GM21526 (cell line): Measurements from ENCODE around the gene CTSF.
"Not testable (repeated sequence)": the region's sequence is repeated elsewhere in the genome, so short reads cannot be mapped to it uniquely, and the experiment has no call there.

Source experiments
- ATAC-seq: cut with Tn5 transposase; IDR thresholded peaks from one replicate; pipeline ENCODE4 v1.9.1; 2021; ENCODE audit warnings: moderate library complexity; ENCODE audit not compliant: unreplicated experiment, low FRiP score

Gene CTSF

DNA sequence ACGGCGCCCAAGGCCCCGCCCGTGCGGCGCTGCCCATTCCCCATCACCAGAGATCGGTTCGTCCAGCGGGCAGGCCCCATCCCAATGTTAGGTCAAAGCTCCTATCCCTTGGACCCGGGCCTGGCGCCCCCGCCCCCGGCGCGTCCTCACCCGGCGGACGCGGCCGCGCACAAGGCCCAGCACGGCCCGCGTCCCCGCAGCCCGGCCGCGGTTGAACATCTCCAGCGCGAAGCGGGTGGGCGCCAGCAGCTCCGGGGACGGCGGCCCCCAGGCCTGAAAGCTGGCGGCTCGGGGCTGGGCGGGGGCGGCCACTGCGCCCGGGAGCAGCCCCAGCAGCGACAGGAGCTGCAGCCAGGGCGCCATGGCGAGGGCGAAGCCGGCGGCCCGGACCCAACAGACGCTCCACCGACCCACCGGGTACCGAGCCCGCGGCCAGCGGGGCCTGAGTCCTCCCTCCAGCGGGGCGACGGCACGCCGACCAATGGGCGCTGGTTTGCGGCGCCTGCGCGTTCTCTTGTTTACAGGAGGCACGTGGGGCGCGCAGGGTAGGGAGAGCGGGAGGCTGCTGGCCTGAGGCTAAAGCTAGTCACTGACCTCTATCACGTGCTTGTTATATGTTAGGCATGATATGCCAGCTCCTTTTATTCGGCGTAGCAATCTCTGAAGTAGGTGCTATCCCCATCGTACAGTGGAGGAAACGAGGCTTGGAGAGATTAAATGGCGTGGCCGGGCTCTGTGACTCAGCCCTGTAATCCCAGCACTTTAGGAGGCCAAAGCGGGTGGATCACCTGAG lies at the start of gene CTSF:
Gene CTSF, minus strand, starts transcription at position 483 of the 793 bp plus-strand sequence. Its CDS starts 120 bp downstream, at position 363.
- no peak for ATAC-seq

DNA sequence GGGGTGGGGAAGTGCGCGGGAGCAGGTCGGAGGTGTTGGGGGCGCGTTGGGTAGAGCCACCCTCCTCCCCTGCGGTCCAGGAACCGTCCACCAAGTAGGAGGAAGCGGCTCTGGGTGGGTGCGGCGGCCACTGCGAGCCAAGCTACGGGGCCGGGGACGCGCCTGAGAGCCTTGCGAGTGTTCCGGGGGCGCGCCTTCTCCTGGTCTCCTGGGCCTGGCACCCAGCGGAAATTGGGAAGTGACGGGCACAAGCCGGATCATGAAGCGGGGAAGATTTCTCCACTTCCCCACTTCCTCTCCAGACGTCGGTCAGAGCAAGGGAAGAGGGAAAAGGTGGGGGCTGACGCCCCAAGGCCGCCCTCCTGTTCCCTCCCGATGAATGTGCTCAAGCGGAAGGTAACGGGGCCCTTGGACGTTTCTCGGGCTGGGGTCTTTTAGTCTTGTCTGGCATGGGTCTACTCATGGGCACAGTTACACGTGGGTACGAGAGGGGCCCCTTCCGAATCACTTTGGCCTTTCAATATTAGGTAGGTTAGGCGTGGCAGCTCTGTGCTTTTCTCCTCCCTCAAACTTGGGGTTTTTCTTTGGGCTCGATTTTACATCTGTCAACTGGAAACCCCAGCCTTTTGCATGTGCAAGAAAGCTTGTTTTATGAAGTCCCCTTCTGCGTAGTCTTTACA lies 48.9 kb upstream of the CTSF start:
- peak; percentile 4 for ATAC-seq

DNA sequence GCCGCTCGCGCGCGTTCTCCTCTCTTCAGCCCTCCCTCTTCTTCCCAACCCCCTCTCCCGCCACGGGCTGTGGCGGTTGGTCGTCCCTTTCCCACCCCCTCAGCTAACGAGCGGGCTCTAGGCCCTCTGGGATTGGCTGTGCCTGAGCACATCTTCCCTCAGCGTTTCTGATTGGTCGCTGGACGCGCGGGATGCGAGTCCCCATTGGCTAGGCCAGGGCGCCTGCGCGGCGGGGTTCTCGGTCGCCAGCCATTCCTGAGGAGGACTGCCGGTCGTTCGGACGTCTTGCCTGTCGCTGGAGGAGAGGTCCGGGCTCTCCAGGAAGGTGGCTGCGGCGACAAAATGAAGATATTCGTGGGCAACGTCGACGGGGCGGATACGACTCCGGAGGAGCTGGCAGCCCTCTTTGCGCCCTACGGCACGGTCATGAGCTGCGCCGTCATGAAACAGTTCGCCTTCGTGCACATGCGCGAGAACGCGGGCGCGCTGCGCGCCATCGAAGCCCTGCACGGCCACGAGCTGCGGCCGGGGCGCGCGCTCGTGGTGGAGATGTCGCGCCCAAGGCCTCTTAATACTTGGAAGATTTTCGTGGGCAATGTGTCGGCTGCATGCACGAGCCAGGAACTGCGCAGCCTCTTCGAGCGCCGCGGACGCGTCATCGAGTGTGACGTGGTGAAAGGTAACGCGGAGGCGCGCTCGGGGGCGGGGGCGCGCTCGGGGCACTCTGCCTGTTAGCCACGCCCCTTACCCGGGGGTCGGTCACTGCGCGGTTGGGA lies 48.2 kb upstream of the CTSF start, which contains the start of gene RBM14:
Gene RBM14, plus strand, starts transcription at position 252 of the 776 bp plus-strand sequence. Its CDS starts 91 bp downstream, at position 343.
- peak; percentile 76 for ATAC-seq

DNA sequence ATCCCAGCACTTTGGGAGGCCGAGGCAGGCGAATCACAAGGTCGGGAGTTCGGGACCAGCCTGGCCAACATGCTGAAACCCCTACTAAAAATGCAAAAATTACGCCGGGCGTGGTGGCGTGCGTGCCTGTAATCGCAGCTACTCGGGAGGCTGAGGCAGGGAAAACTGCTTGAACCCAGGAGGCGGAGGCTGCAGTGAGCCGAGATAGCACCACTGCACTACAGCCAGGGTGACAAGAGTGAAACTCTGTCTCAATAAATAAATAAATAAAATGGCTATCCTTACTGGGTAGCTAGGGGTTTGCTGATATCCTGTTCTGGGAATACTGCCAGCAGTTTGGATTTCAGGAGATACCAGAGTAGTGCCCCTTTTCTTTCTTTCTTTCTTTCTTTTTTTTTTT lies 45.7 kb upstream of the CTSF start:
- no peak for ATAC-seq

DNA sequence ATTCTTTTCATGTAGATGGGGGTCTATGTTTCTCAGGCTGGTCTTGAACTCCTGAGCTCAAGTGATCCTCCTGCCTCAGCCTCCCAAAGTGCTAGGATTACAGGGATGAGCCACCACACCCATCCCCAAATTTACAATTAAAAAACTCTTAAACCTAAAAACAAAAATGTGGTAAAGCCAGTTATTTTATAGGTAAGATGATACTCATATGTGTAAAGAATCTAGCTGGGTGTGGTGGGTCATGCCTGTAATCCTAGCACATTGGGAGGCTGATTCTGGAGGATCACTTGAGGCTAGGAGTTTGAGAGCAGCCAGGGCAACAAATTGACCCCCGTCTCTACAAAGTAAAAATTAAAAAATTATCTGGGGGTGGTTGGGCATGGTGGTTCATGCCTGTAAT lies 44.1 kb upstream of the CTSF start:
- ATAC-seq = no peak

DNA sequence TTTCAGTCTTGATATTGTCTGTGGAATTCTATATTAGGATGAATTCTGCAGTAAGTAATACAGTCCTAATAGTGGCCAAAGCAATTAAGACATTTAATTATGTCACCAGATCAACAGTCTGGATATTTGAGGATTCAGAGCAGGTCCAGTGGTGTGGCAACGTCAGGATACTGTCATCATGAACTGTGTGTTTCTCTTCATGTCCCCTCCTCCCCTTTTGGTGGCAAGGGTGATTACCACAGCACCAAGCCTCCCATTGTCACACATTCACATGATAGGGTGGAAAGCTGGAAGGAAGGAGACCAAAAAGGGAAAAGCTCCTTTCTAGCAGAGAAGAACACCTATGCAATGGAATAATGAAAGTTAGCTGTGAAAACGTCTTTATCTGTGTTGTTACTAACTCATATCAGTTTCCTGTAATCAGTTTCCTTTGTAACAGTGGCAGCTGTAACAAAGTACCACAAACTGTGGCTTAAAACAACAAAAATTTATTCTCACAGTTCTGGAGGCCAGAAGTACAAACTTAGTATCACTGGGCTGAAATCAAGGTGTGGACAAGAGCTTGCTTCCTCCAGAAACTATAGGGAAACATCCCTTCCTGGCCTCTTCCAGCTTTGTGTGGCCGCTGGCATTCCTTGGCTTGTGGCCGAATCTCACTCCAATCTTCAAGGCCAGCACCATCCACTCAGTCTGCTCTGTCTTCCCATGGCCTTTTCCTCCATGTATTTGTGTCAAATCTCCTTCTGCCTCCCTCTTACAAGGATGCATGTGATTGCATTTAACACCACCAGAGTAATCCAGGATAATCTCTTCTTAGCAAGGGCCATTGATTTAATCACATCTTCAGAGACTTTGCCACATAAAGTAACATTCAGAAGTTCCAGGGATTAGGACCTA lies 41.6 kb upstream of the CTSF start:
- ATAC-seq = no peak

DNA sequence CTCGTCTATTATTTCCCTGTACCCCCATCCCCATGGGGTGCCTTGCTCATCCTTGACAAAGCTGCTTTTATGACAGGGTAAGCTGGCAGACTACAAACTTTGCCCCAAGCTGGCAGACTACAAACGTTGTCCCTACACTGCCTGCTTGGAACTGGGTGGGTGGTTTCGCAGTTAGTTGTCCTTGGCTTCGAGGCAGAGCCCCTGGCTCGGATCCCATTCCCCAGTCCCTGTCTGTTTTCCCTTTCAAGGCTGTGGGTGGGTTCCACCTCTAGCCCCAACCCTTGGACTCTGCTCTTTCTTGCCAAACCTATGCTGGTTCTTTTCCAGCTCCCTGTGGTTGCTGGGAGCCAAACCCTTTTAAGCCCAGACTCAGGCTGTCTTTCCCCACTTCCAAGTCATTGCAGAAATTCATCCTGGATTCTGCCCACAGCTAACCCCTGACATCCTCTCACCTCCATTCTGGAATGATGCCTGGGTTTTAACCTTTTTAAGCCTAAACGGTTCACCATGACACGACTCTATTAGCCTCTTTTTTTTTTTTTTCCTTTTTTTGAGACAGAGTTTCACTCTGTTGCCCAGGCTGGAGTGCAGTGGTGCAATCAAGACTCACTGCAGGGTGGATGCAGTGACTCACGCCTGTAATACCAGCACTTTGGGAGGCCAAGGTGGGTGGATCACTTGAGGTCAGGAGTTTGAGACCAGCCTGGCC lies 38.9 kb upstream of the CTSF start:
- no peak for ATAC-seq

DNA sequence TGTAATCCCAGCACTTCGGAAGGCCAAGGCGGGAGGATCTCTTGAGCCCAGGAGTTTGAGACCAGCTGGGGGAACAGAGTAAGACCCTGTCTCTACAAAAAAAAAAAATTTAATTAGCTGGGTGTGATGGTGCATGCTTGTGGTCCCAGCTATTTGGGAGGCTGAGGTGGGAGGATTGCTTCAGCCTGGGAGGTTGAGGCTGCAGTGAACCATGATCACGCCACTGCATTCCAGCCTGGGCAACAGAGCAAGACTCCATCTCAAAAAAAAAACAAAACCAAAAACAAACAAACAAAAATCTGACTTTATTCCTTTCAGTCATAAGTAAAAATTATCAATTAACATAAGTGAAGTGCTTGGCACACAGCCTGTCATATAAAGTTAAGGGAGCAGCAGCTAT lies 38.2 kb upstream of the CTSF start:
- ATAC-seq = not testable (repeated sequence)

DNA sequence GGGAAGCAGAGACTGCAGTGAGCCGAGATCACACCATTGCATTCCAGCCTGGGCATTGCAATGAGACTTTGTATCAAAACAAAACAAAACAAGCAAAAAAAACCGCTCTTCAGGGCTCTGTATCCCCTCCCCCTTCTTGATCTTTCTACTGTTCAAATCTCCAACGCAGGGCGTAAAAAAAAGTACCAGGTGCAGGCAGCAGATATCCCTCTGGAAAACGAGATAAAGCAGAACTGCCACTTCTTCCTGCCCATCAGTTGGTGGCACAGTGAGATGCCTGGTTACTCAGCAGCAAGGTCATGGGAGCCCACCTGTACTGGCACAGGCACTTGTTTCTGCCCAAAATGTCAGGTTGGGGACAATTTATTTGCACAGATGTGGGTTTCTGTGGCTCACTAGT lies 35.7 kb upstream of the CTSF start:
- ATAC-seq = no peak

DNA sequence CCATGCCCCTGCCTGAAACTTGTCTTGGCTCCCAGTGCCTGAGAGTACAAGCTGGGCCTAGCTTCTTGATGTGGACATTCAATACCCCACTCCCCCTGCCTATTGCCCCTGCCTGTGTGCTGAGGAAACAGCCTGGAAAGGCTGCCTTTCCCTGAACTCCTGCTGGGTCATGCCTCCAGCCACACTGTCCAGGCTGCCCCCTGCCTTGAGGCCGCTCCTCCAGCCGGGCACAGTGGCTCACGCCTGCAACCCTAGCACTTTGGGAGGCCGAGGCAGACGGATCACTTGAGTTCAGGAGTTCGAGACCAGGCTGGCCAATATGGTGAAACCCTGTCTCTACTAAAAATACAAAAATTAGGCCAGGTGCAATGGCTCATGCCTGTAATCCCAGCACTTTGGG lies 34.7 kb upstream of the CTSF start:
- ATAC-seq = no peak

DNA sequence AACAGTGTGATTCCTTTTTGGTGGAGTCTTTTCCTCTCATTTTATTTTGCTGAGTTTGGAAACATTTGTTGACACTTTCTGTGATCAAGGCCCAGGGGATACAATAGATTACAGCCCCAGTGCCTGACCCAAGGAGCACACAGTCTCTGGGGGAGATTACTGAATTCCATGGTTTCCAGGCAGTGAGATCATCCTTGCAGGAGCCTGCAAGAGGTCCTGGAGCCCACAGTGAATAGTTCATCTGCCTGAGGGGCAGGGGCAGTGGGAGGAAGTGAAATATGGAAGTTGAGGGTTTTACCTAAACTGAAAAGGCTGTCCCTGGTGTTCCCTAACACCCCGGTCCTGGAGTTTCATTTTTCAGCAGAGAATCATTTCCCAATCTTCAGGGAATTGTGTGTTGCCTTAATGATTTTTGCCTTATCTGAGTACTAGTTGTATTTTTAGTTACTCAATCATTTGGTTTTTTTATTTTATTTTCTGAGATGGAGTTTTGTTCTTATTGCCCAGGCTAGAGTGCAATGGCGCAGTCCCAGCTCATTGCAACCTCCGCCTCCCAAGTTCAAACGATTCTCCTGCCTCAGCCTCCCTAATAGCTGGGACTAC lies 32.3 kb upstream of the CTSF start:
- no peak for ATAC-seq

DNA sequence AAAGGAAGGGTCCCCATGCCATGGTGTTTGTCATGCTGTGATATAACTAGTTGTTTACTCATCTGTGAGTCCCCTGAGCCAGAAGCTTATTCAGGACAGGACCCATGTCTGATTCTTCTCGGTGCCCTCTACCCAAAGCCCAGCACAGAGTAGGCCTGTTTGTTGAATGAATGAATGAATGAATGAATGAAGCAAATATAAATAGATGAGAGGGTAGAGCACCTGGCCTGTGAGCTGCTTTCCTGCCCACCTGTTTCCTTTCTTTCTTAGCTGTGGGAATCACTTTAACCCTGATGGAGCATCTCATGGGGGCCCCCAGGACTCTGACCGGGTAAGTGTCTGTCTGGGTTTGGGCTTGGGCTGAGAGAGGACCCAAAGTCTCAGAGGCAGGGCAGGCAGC lies 31.8 kb upstream of the CTSF start:
- ATAC-seq = no peak

DNA sequence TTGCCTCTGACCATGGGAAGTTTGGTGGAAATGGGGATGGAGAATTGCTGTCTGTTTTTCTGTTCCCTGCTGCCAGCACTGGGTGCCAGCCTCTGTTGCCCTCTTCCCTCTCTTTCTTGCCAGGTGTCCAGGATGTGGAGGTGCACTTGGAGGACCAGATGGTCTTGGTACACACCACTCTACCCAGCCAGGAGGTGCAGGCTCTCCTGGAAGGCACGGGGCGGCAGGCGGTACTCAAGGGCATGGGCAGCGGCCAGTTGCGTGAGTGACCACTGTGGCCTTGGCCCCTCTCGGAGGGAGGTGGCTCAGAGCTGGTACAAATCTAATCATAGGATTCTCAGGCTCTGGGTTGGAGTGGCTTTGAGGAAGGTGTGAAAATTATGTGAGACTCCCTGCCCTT lies 30.6 kb upstream of the CTSF start:
- no peak for ATAC-seq

DNA sequence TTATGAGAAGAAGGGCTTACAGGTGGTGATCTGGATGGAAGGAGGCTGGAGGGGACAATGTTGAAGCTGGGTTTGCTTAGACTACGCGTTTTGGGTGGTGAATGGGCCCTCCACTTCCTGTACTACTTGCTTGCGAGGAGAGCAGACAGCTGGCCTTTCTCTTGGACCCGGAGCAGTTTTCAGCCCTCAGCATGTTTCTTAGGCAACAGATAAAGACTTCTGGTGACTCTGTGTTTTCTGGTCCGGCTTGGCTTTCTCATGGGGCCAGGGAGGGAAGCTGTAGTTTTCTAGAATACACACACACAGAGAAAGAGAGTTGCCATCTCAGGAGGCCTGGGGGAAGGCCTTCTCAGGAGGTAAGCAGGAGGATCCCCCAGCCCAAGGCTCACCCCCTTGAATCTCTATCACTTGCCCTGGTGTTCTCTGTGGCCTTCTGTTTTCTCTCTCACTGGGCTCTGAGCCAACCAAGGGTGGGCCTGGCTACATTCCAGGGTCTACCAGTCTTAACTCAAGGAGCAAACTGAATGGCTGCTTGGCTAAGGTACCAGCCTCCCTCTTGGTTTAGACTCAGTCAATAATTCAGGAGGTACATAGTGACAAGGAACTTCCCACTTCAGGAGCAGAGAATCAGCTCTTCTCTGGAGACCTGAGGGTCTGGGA lies 27.0 kb upstream of the CTSF start:
- no peak for ATAC-seq

DNA sequence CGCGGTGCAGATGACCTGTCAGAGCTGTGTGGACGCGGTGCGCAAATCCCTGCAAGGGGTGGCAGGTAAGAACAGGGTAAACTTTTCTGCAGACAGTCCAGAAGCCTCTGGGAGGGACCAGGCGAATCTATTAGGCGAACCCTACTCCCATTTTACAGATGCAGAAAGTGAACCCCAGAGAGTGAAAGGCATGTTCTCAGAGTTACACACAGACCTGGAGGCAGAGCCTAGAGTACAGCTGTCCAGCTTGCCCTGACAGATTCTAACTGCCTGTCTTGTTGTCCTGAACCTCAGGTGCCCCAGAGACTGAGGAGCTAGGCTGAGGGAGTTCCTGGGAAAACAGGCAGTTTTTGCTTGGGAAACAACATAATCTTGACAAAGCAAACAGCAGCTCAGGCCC lies 25.2 kb upstream of the CTSF start:
- no peak for ATAC-seq

DNA sequence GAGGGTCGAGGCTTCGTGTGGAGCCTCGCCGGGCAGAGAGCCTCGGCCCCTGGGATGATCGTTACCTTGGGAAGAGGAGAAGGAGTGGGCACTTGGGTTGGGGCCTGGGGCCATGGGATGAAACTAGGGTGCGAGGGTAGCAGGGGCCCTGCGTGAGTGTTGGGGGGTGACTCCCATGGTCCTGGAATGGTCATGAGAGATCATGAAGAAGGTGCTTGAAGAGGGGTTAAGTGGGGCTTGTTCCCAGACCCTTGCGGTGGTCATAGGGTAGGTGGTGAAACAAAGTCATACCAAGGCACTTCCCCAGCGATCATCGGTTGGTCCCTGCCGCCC lies 24.9 kb upstream of the CTSF start:
- ATAC-seq = peak; percentile 25

DNA sequence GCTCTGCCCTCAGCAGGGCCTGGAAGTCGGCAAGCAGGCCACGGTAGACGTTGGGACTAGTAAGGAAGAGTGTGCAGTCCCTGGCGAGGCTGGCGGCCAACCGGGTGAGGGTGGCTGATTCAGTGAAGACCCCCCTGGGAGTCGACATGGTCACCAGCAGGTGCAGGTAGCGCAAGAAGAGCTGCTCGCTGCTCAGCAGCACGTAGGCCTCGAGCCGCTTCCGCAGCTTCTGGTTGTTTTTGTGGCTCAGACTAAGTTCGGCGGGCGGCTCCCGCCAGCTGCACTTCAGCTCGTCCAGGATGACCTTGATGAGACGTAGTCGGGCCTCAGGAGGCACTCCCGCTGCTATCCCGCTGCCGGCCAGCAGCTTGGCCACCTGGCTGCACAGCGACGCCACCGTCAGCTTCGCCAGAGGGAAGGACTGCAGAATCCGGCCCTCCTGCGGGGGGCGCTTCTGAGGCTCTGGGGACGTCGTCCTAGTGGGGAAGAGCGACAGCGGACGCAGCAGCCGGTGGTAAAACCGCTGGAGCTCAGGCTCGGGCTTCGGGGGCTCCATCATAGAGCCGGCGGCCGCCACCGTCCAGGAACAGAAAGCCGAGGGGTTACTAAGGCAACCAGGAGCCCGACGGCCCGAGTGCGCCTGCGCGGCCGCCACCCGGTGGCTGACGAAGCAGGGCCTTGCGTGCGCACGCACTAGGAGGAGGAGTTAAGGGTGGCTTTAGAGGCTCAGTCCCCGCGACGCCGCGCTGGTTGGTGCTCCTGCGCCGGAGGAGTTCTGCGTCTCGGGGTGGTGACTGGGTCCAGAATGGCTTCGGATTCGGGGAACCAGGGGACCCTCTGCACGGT lies 24.3 kb upstream of the CTSF start, which contains the start of the genes CCDC87 and CCS:
Gene CCDC87, minus strand, starts transcription at position 607 of the 846 bp plus-strand sequence. Its CDS starts 48 bp downstream, at position 559.
Gene CCS, plus strand, starts transcription at position 729 of the 846 bp plus-strand sequence. Its CDS starts 77 bp downstream, at position 806.
- peak; percentile 83 for ATAC-seq

DNA sequence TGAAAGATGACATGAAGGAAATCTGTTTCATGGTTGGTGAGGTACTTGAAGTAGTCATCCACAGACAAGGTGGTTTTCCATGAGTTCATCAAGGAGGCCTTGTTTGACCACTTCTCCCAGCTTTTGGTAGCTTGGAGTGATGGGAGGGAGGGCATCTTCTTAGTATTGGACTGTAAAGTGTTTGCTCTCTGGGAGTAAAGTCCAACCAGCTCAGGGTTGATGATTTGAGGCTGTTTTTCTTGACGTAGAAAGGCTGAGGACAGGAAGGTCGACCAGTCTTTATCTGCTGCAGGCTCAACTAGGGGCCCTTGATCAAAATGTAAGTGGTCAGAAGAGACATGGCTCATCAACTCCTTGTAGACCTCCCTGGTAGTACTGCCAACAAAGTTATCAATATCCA lies 22.8 kb upstream of the CTSF start:
- ATAC-seq = no peak
